HG03432 (cell line): Measurements from ENCODE around the gene B4GALNT4.
"Not testable (repeated sequence)": the region's sequence is repeated elsewhere in the genome, so short reads cannot be mapped to it uniquely, and the experiment has no call there.

Experiments used
- ATAC-seq: cut with Tn5 transposase; IDR thresholded peaks from one replicate; pipeline ENCODE4 v1.9.1; 2021; ENCODE audit warnings: mild to moderate bottlenecking, moderate library complexity; ENCODE audit not compliant: unreplicated experiment

Gene B4GALNT4

DNA sequence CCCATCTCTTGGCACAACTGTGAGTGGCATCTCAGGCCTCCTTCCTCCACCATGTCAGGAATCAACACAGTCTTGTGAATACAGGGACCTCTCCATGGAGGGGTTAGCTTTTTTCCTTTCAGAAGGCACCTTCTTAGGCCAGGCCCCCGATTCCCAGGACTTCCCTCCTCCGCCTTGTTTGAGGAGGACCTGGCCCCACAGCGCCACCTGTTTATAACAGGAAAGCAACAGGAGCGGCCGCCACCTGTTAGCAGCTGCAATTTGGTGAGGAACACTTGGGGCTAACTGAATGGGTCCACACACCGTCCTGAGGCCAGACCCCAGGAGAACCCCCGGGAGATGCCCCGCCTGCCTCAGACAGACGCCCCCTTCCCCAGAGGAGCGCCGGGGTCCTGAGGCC is 20.9 kb downstream of the B4GALNT4 start:
- no peak for ATAC-seq

DNA sequence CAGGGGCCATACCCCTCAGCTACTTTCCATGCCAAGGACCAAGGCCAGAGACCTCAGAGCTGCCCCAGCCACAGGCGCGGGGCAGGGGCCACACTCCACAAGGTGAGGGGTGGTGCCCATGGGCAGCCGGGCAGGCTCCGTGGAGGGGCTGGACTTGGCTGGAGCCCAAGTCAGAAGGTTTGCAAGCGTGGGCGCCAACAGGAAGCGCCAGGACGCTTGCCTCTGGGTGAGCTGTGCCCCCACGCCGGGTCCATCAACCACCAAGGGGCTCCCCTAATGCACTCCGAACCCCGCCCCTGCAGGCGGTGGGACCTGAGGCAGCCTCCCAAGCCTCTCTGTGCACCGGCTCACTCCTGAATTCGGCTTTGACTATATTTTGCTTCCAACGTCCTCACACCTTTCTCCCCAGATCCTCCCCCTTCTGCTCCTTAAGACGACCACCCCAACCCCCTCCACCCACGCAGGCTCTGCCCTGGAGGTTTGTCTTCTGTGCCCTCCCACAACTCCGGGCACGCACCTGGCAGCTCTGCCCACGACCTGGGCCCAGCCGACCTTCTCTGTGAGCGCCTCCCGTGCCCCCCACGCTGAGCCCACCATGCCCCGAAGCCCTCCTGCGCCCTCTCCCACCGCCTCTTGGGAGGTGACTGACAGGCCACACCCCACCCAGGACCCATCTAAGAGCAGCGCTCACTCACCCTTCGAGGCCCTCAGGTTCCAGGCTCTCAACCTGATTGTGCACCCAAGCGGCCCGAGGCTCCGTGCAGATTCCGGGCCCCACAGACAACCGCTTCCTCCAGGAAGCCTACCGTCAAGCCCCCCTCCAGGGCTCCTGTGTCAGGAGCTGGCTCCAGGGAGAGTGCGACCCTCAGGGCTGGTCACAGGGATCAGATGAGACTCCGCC is 22.1 kb downstream of the B4GALNT4 start:
- no peak for ATAC-seq

GRCh38 chr11:392102-392777 is 22.9 kb downstream of the B4GALNT4 start:
- no peak for ATAC-seq

DNA sequence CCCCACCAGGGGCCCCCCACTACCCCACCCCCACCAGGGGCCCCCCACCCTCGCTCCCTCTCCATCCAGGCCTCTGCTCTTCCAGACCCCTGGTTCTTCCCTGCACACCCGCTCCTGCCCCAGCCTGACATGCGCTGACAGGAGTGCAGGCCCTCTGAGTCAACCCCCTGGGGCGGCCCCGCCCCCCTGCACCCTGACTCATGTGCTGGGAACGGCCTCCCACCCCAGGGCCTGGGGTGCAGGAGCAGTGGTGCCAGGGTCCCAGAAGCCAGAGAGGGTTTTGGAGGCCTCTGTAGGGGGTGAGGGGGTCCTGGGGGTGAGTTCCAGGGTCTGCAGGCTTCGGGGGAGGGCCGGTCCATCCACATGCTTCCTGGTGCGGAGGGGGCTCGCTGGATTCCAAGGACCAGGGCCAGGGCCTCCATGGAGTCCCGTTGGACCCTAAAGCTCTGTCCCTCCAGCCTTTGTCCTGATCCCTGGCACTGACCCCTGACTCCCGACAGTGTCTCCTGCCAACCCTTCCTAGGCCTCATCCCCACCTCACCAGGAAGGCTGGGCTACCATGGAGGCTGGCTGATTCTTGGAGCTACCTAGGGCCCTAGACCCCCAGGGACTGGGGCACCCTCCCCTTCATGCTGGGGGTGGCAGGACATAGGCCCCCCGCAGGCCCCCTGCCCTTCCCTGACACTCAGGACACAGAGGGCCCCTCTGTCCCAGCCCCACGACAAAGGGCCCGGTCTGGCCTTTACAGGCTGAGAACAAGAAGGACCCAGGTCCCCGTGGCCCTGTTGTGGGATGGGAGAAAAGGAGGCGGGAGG is 24.1 kb downstream of the B4GALNT4 start:
- no peak for ATAC-seq

DNA sequence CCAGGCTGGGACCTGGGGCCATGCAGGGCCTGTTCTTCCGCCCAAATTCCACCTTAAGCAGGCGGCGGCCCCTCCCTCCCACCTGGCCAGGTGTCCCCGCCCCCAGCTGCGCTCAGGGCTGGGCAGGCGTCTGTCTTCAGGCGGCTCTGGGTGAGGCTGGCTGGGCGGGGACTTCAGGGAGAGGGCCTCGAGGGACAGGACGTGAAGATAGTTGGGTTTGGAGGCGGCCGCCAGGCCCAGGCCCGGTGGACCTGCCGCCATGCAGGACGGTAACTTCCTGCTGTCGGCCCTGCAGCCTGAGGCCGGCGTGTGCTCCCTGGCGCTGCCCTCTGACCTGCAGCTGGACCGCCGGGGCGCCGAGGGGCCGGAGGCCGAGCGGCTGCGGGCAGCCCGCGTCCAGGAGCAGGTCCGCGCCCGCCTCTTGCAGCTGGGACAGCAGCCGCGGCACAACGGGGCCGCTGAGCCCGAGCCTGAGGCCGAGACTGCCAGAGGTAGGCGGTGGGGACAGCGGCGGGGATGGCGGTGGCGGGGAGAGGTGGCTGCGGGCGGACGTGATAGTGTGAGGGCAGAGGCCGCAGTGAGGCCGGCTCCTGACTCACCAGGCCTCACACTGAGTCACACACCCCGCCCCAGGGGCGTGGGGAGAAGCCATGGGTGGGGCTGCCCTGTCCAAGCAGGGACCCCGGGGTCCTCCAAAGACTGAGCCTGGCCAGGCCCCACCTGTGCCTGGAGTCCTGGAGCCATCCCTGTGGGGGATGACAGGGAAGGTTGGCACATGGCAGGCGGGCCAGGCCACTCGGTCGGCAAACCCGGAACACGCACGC is 24.9 kb downstream of the B4GALNT4 start, which contains the start of gene PKP3:
TSS of gene PKP3 (plus strand) at position 176 of the 824 bp plus-strand sequence. CDS start at position 260, 84 bp downstream.
- no peak for ATAC-seq

DNA sequence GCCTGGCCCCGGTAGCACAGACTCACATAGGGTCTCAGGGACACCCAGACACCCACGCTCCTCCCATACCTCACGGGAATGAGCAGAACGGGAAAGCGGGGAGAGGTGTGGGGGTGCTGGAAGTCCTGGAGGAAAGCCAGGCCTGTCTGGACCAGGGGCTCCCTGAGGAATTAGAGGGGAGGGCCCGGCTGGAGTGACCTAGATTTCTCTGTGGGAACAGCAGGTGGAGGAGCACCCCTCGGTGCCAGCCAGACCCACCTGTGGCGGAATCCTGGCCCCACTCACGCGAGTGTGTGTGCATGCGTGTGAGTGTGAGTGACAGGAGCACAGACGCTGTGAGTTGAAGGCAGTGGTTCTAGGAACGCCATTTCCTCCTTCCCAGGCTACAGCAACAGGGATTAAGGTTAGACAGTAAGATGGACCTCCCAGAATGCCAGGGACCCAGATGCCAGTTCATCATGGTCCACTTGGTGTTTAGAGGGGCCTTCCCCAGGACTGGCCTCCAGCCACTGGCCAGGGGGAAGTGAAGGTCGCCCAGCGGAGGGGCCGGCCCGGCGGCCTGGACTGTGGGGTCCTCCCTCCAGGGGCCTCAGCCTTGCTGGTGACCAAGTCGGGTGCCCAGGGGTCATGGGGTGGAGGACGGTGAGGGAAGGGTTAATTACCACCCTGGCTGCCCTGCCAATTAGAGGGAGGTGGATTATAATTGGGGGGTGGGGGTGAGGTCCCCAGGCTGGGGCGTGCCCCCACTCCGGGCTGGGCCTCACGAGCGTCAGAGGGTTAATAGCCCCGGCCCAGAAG is 25.8 kb downstream of the B4GALNT4 start:
- ATAC-seq, result no peak

DNA sequence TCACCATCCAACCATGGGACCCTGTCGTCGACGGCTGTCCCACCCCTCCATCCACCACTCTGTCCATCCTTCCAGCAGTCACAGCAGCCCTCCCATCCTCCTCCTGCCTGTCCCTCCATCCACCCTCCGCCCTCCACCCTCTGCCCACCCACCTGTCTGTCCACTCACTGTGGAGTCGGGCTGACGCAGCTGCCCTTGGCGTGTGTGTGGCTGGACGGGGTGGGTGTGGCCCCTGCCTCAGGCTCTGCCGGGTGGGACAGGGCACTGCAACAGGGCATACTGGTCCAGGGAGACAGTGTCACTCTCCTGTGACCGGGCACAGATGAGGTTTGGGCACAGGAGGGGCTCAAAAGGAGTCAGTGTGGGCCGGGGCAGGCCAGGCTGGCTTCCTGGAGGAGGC is 26.6 kb downstream of the B4GALNT4 start:
- no peak for ATAC-seq

DNA sequence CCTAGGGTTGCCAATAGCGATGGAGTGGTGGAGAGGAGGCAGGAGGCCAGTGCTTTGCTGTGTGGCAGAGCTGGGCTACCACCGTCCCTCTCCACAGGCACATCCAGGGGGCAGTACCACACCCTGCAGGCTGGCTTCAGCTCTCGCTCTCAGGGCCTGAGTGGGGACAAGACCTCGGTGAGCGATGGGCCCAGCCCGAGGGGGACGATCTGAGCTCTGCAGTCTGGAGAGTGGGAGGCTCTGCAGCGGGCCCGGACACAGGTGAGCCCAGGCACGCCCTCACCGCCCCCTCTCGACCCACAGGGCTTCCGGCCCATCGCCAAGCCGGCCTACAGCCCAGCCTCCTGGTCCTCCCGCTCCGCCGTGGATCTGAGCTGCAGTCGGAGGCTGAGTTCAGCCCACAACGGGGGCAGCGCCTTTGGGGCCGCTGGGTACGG is 27.2 kb downstream of the B4GALNT4 start:
- no peak for ATAC-seq

DNA sequence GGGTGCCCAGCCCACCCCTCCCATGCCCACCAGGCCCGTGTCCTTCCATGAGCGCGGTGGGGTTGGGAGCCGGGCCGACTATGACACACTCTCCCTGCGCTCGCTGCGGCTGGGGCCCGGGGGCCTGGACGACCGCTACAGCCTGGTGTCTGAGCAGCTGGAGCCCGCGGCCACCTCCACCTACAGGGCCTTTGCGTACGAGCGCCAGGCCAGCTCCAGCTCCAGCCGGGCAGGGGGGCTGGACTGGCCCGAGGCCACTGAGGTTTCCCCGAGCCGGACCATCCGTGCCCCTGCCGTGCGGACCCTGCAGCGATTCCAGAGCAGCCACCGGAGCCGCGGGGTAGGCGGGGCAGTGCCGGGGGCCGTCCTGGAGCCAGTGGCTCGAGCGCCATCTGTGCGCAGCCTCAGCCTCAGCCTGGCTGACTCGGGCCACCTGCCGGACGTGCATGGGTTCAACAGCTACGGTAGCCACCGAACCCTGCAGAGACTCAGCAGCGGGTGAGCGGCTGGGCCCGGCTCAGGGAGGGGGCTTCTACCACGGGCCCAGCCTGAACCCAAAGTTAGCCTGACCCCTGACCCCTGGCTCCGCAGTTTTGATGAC is 27.7 kb downstream of the B4GALNT4 start:
- ATAC-seq, result no peak

DNA sequence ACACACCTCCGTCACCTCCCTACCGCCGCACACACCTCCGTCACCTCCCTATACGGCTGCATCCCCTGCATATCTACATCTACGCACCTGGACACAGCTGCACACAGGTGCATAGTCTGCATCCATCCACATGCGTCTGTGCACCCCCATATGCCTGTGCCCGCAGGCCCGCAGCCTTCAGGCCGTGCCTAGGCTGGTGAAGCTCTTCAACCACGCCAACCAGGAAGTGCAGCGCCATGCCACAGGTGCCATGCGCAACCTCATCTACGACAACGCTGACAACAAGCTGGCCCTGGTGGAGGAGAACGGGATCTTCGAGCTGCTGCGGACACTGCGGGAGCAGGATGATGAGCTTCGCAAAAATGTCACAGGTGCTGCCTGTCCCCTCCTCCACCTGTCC is 29.5 kb downstream of the B4GALNT4 start:
- no peak for ATAC-seq

DNA sequence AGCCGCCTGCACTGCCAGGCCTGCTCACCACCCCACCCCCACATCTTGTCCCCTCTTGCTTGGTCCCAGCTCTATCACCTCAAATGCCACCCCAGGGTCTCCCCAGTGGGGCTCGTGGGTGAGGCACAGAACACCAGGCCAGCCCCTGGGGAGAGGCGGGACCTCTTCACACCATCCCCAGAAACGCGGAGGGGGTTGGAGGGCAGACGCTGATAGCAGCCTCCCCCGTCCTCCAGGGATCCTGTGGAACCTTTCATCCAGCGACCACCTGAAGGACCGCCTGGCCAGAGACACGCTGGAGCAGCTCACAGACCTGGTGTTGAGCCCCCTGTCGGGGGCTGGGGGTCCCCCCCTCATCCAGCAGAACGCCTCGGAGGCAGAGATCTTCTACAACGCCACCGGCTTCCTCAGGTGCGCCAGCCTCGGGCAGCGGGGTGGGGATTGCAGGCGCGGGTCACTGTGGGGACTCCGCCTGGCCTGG is 30.5 kb downstream of the B4GALNT4 start:
- no peak for ATAC-seq

DNA sequence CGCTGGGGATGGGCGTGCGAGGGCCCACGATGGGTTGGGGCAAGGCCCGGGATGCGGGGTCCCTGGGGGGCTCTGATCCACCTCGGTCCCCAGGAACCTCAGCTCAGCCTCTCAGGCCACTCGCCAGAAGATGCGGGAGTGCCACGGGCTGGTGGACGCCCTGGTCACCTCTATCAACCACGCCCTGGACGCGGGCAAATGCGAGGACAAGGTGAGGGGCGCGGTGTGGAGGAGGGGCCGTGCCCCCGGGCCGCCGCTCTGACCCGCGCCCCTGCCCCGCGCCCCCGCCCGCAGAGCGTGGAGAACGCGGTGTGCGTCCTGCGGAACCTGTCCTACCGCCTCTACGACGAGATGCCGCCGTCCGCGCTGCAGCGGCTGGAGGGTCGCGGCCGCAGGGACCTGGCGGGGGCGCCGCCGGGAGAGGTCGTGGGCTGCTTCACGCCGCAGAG is 31.0 kb downstream of the B4GALNT4 start:
- ATAC-seq, result no peak

- ATAC-seq, result not testable (repeated sequence)
These were observed 31.9 kb downstream of the B4GALNT4 start for GRCh38 chr11:401196-401595.

DNA sequence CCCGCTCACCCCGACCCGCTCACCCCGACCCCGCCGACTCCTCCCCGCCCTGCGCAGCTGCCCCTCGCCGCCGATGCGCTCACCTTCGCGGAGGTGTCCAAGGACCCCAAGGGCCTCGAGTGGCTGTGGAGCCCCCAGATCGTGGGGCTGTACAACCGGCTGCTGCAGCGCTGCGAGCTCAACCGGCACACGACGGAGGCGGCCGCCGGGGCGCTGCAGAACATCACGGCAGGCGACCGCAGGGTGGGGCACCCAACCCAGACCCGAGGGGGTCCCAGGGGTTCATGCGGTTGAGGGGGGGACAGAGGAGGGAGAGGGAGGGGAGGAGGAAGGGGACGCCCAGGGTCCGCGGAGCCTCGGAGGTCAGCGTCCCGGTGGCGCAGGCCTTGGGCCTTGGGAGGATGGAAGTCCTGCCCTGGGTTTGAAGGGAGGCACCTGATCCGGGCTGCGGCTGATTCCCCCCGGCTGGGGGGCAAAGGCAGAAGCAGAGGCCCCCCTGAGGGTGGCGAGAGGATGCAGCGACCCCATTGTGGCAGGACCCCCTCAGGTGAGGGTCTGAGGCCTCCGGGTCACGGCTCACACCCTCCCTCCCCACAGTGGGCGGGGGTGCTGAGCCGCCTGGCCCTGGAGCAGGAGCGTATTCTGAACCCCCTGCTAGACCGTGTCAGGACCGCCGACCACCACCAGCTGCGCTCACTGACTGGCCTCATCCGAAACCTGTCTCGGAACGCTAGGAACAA is 33.9 kb downstream of the B4GALNT4 start:
- ATAC-seq, result no peak

GRCh38 chr11:403761-404431 is 34.6 kb downstream of the B4GALNT4 start:
- no peak for ATAC-seq

DNA sequence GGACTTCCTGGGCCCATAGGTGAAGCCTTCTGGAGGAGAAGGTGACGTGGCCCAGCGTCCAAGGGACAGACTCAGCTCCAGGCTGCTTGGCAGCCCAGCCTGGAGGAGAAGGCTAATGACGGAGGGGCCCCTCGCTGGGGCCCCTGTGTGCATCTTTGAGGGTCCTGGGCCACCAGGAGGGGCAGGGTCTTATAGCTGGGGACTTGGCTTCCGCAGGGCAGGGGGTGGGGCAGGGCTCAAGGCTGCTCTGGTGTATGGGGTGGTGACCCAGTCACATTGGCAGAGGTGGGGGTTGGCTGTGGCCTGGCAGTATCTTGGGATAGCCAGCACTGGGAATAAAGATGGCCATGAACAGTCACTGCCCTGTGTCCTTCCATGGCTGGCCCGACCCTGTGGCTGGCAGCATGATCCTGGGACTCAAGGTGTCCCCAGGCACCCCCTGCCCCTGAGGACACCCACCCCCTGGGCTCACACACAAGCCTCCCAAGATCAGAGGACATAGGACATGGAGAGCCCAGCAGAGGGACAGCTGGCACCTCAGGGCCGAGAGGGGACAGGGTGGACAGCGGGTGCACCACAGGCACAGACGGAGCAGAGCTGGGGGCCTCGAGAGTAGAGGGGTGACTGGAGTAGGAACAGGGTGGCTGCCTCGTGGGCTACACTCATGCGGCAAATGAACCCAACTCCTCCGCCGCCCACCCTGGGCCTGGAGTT is 35.4 kb downstream of the B4GALNT4 start:
- no peak for ATAC-seq

DNA sequence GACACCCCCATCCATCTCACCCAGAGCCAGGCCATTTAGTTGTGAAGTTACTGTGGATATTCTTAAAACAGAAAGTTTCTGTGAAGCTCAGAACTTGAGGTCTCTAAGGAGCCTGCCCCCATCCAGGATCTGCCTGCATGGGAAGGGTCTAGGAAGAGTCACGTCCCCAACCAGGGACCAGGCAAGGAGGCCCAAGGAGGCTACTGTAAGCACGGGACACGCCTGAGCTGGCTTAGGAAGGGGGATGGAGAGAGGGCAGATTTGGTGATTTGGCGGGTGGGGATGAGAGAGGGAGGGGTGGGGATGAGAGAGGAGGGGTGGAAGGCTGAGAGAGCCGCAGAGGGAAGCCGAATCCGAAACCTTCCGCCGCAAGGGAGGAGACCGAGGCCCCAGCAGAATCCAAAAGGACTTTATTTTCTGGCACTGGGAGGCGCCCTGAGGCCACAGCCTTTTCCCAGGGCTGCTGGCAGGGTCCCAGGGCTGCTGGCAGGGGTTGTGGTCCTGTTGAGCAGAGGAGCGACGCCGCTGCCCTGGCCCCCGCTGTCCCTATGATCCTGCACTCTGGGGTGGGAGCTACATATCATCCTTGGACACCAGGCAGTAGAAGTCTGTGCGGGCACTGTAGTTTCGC is 36.1 kb downstream of the B4GALNT4 start:
- ATAC-seq, result no peak
